Tibial artery (tissue), 4 donors: ENCODE results near the gene ATP6V0D1.

Experiments used
- DNase-seq, 2 donors: peaks; one replicate each; pipeline ENCODE4 v3.0.0-alpha.2; 2019
- H3K27ac ChIP-seq, 2 donors: fragments of 200-600 bp; sonication (generic) in 1 of 2; 1 replicate in 1 of 2; 2 replicates in 1 of 2; pipeline ENCODE4 v1.5.1; 2018 to 2019; ENCODE audit warnings: mild to moderate bottlenecking in 1 of 2
- H3K27me3 ChIP-seq, 2 donors: fragments of 200-600 bp; sonication (generic) in 1 of 2; one replicate each; pipeline versions ENCODE4 v1.5.1 to v1.6.0; 2016 to 2019
- H3K36me3 ChIP-seq, 3 donors: fragments of 200-600 bp; sonication (generic) in 2 of 3; one replicate each; pipeline ENCODE4 v1.5.1; 2016 to 2019; ENCODE audit warnings: mild to moderate bottlenecking in 2 of 3
- H3K4me1 ChIP-seq, 4 donors: fragments of 200-600 bp; sonication (generic) in 2 of 4; 1 replicate in 3 of 4; 2 replicates in 1 of 4; pipeline ENCODE4 v1.5.1; 2016 to 2019
- H3K4me3 ChIP-seq, 2 donors: fragments of 200-600 bp; sonication (generic) in 1 of 2; 1 replicate in 1 of 2; 2 replicates in 1 of 2; pipeline ENCODE4 v1.5.1; 2018 to 2019; ENCODE audit warnings: mild to moderate bottlenecking in 2 of 2
- H3K9me3 ChIP-seq, 3 donors: fragments of 200-600 bp; sonication (generic) in 1 of 3; one replicate each; pipeline ENCODE4 v1.5.1; 2016 to 2019
- CTCF ChIP-seq, 2 experiments: fragments of 200-600 bp in 1 of 2; fragments of 450-650 bp in 1 of 2; IDR thresholded peaks; one replicate each; pipeline ENCODE4 v1.5.1; 2017 to 2019; ENCODE audit warnings: antibody characterized with exemption in 2 of 2, mild to moderate bottlenecking in 1 of 2, moderate library complexity in 1 of 2
- intact Hi-C: fragments of 100-400 bp; cut with DNase I; formaldehyde crosslinking; loops from one replicate; pipeline ENCODE4 v1.15.0; 2023; ENCODE audit warnings: low total_unique reads

ATP6V0D1 gene

GRCh38 chr16:67470359-67470758 lies 10.6 kb downstream of the ATP6V0D1 start:
- H3K27ac ChIP-seq = peak overlapping the region; percentile 13 to 36
- intact Hi-C loops = no loop called here
- DNase-seq = peak; percentile 79 to 86
- TF ChIP-seq CTCF (IDR thresholded peaks at IDR 0.05) = no peak
- H3K4me3 ChIP-seq = no peak overlapping the region
- H3K9me3 ChIP-seq = no peaks in the 10 kb centered on the region
- peaks cover 0 to 30% (median 19%) of the 10 kb centered on the region in 4 donors for H3K4me1 ChIP-seq
- H3K27me3 ChIP-seq = no peaks in the 10 kb centered on the region
- no peaks in the 10 kb centered on the region for H3K36me3 ChIP-seq

GRCh38 chr16:67468731-67469130 lies 12.2 kb downstream of the ATP6V0D1 start:
- TF ChIP-seq CTCF (IDR thresholded peaks at IDR 0.05) = no peak
- no peak for DNase-seq
- Histone ChIP-seq H3K9me3 (no peaks in the 10 kb centered on the region), H3K4me1 (peaks cover 0 to 37% (median 30%) of the 10 kb centered on the region in 4 donors), H3K36me3 (no peaks in the 10 kb centered on the region), H3K27me3 (no peaks in the 10 kb centered on the region), H3K27ac (no peak overlapping the region), H3K4me3 (no peak overlapping the region)
- intact Hi-C loops = no loop called here

- Histone ChIP-seq H3K27me3 (no peaks in the 10 kb centered on the region), H3K27ac (no peak overlapping the region), H3K4me3 (no peak overlapping the region), H3K4me1 (peaks cover 0 to 47% (median 31%) of the 10 kb centered on the region in 4 donors), H3K9me3 (no peaks in the 10 kb centered on the region), H3K36me3 (no peaks in the 10 kb centered on the region)
- intact Hi-C loops = no loop called here
- no peak for DNase-seq
- TF ChIP-seq CTCF (IDR thresholded peaks at IDR 0.05) = no peak
These were observed 14.4 kb downstream of the ATP6V0D1 start for GRCh38 chr16:67466581-67466980.

GRCh38 chr16:67464565-67464964 lies 16.4 kb downstream of the ATP6V0D1 start:
- Histone ChIP-seq H3K4me1 (peaks cover 0 to 53% (median 34%) of the 10 kb centered on the region in 4 donors), H3K9me3 (no peaks in the 10 kb centered on the region), H3K27ac (no peak overlapping the region), H3K4me3 (no peak overlapping the region), H3K36me3 (no peaks in the 10 kb centered on the region), H3K27me3 (no peaks in the 10 kb centered on the region)
- intact Hi-C loops = loop anchor here (5.0 kb wide), 1 partner anchor 37 kb away; no protein-coding TSS in a partner anchor
- TF ChIP-seq CTCF (IDR thresholded peaks at IDR 0.05) = no peak
- no peak for DNase-seq

GRCh38 chr16:67463691-67464090 lies 17.3 kb downstream of the ATP6V0D1 start:
- H3K27ac ChIP-seq = no peak overlapping the region
- no peaks in the 10 kb centered on the region for H3K36me3 ChIP-seq
- H3K9me3 ChIP-seq = no peaks in the 10 kb centered on the region
- H3K27me3 ChIP-seq = no peaks in the 10 kb centered on the region
- intact Hi-C loops = loop anchor here (5.0 kb wide), 1 partner anchor 36 kb away; no protein-coding TSS in a partner anchor
- no peak for TF ChIP-seq CTCF (IDR thresholded peaks at IDR 0.05)
- DNase-seq = no peak
- peaks cover 0 to 62% (median 42%) of the 10 kb centered on the region in 4 donors for H3K4me1 ChIP-seq
- no peak overlapping the region for H3K4me3 ChIP-seq

GRCh38 chr16:67463059-67463458 lies 17.9 kb downstream of the ATP6V0D1 start:
- H3K4me1 ChIP-seq = peaks cover 0 to 68% (median 49%) of the 10 kb centered on the region in 4 donors

More at GRCh38 chr16:67463059-67463458, 17.9 kb downstream of the ATP6V0D1 start:
- Histone ChIP-seq H3K4me3 (no peak overlapping the region), H3K9me3 (no peaks in the 10 kb centered on the region), H3K27ac (no peak overlapping the region), H3K36me3 (no peaks in the 10 kb centered on the region), H3K27me3 (no peaks in the 10 kb centered on the region)
- no peak for DNase-seq
- no peak for TF ChIP-seq CTCF (IDR thresholded peaks at IDR 0.05)
- intact Hi-C loops = loop anchor here (5.0 kb wide), 1 partner anchor 36 kb away; no protein-coding TSS in a partner anchor
